ENCODE data around the gene GNG3.

The GNG3 gene

GRCh38 chr11:62667460-62667859 lies 40.0 kb upstream of the GNG3 start:
- TF ChIP-seq TCF4 (CRISPR knock-in tag; IDR thresholded peaks at IDR 0.05; ENCODE audit: borderline replicate concordance) = no peak
- no peak for ATAC-seq

GRCh38 chr11:62669420-62670161 lies 37.9 kb upstream of the GNG3 start:
- no peak for ATAC-seq
- TF ChIP-seq CSRNP3 (CRISPR knock-in tag; IDR thresholded peaks at IDR 0.05) (no peak), ESRRG (CRISPR knock-in tag; IDR thresholded peaks at IDR 0.05) (no peak), ZFP30 (CRISPR knock-in tag; IDR thresholded peaks at IDR 0.05) (no peak), ZNF8 (CRISPR knock-in tag; IDR thresholded peaks at IDR 0.05) (no peak), ZNF565 (CRISPR knock-in tag; conservative IDR thresholded peaks at IDR 0.05; ENCODE audit: low read depth) (no peak), CREB5 (CRISPR knock-in tag; IDR thresholded peaks at IDR 0.05; ENCODE audit: low read depth) (no peak), ZFP3 (CRISPR knock-in tag; IDR thresholded peaks at IDR 0.05) (no peak), ISL1 (CRISPR knock-in tag; IDR thresholded peaks at IDR 0.05) (no peak)

- peak; percentile 41 for ATAC-seq
- TF ChIP-seq PPARA (CRISPR knock-in tag; IDR thresholded peaks at IDR 0.05; ENCODE audit: borderline replicate concordance) (no peak), RARB (CRISPR knock-in tag; IDR thresholded peaks at IDR 0.05) (no peak), CSRNP3 (CRISPR knock-in tag; IDR thresholded peaks at IDR 0.05) (no peak), GLIS3 (CRISPR knock-in tag; IDR thresholded peaks at IDR 0.05) (no peak), TCF4 (CRISPR knock-in tag; IDR thresholded peaks at IDR 0.05; ENCODE audit: borderline replicate concordance) (no peak), OSR1 (CRISPR knock-in tag; IDR thresholded peaks at IDR 0.05) (no peak)
Measured at GRCh38 chr11:62671236-62671607, 36.3 kb upstream of the GNG3 start.

GRCh38 chr11:62671608-62672389 lies 35.7 kb upstream of the GNG3 start, which contains the start of the genes LBHD1 and UQCC3:
LBHD1 (minus strand) TSS chr11:62672267; CDS start chr11:62670031, 2,236 bp downstream.
UQCC3 (plus strand) TSS chr11:62671673; CDS start chr11:62671746, 73 bp downstream.
- no peak for TF ChIP-seq ZNF70 (CRISPR knock-in tag; IDR thresholded peaks at IDR 0.05)
- TF ChIP-seq CSDC2 (CRISPR knock-in tag; IDR thresholded peaks at IDR 0.05) = no peak
- no peak for TF ChIP-seq ZFP30 (CRISPR knock-in tag; IDR thresholded peaks at IDR 0.05)
- TF ChIP-seq CSRNP3 (CRISPR knock-in tag; IDR thresholded peaks at IDR 0.05) = no peak
- no peak for TF ChIP-seq ZNF565 (CRISPR knock-in tag; conservative IDR thresholded peaks at IDR 0.05; ENCODE audit: low read depth)
- no peak for TF ChIP-seq CREB5 (CRISPR knock-in tag; IDR thresholded peaks at IDR 0.05; ENCODE audit: low read depth)
- no peak for TF ChIP-seq PATZ1 (CRISPR knock-in tag; IDR thresholded peaks at IDR 0.05; ENCODE audit: borderline replicate concordance)
- no peak for TF ChIP-seq ESRRG (CRISPR knock-in tag; IDR thresholded peaks at IDR 0.05)
- TF ChIP-seq BACH2 (CRISPR knock-in tag; IDR thresholded peaks at IDR 0.05; ENCODE audit: borderline replicate concordance) = no peak
- TF ChIP-seq PPARA (CRISPR knock-in tag; IDR thresholded peaks at IDR 0.05; ENCODE audit: borderline replicate concordance) = no peak
- no peak for TF ChIP-seq GLIS3 (CRISPR knock-in tag; IDR thresholded peaks at IDR 0.05)
- no peak for TF ChIP-seq SNAI2 (CRISPR knock-in tag; IDR thresholded peaks at IDR 0.05)
- TF ChIP-seq ZC3H10 (CRISPR knock-in tag; IDR thresholded peaks at IDR 0.05) = no peak
- no peak for TF ChIP-seq TCF4 (CRISPR knock-in tag; IDR thresholded peaks at IDR 0.05; ENCODE audit: borderline replicate concordance)
- no peak for TF ChIP-seq ISL1 (CRISPR knock-in tag; IDR thresholded peaks at IDR 0.05)
- no peak for TF ChIP-seq TSHZ2 (CRISPR knock-in tag; IDR thresholded peaks at IDR 0.05)
- no peak for TF ChIP-seq ZNF8 (CRISPR knock-in tag; IDR thresholded peaks at IDR 0.05)
- no peak for TF ChIP-seq ARNTL (CRISPR knock-in tag; IDR thresholded peaks at IDR 0.05; ENCODE audit: borderline replicate concordance, low read depth)
- peak; percentile 87 for ATAC-seq

Measured in SK-N-SH treated with all-trans-retinoic acid at 6 μM for 48 hours (cell line).